Muscle of leg (tissue), 11 donors: Measurements from ENCODE around the gene ACTN1. TPM values are rescaled to one million over a fixed set of nuclear protein-coding genes. Genes with fewer than 3 reads are reported as not detected.

Experiments
- DNase-seq: peaks from one replicate; pipeline ENCODE4 v3.0.0; 2013
- H3K27ac ChIP-seq: one replicate; pipeline ENCODE4 v1.5.1; 2013; ENCODE audit warnings: mild to moderate bottlenecking, low read length, control low read depth
- H3K27me3 ChIP-seq: one replicate; pipeline ENCODE4 v1.6.1; 2013; ENCODE audit warnings: low read length; ENCODE audit not compliant: control insufficient read depth, insufficient read depth
- H3K36me3 ChIP-seq: one replicate; pipeline ENCODE4 v1.6.1; 2013; ENCODE audit warnings: low read length; ENCODE audit not compliant: control insufficient read depth, insufficient read depth
- H3K4me1 ChIP-seq: one replicate; pipeline ENCODE4 v1.6.1; 2013; ENCODE audit warnings: low read length; ENCODE audit not compliant: control insufficient read depth, insufficient read depth
- H3K4me3 ChIP-seq: one replicate; pipeline ENCODE4 v1.5.1; 2013; ENCODE audit warnings: low read length, control low read depth
- H3K9me3 ChIP-seq: replicated peaks from 2 replicates; pipeline ENCODE4 v1.6.1; 2013; ENCODE audit warnings: low read depth, low read length; ENCODE audit not compliant: control insufficient read depth
- WGBS: methylation state at CpG from one replicate; pipeline ENCODE4 v1.1.5; 2013; ENCODE audit warnings: missing lambda C conversion rate; ENCODE audit not compliant: insufficient coverage; 5-methylcytosine and 5-hydroxymethylcytosine counted together
- polyA plus RNA-seq, 8 donors: library from polyadenylated mRNA; unstranded; fragments of 120-200 nt; gene quantifications; one replicate each; pipeline versions ENCODE4 v1.2.1 to v1.2.3, GENCODE V29; 2013; ENCODE audit warnings: inconsistent platforms in 1 of 8, low replicate concordance in 1 of 8; ENCODE audit not compliant: insufficient read length in 8 of 8, insufficient read depth in 1 of 8
- total RNA-seq: library from RNA; stranded (reverse); fragments of 120-200 nt; gene quantifications from one replicate; pipeline ENCODE4 v1.2.4, GENCODE V29; 2013

ACTN1 gene
- total and polyA plus RNA-seq, 9 donors: 30.3 to 58.5 (median 48.5) TPM

DNA sequence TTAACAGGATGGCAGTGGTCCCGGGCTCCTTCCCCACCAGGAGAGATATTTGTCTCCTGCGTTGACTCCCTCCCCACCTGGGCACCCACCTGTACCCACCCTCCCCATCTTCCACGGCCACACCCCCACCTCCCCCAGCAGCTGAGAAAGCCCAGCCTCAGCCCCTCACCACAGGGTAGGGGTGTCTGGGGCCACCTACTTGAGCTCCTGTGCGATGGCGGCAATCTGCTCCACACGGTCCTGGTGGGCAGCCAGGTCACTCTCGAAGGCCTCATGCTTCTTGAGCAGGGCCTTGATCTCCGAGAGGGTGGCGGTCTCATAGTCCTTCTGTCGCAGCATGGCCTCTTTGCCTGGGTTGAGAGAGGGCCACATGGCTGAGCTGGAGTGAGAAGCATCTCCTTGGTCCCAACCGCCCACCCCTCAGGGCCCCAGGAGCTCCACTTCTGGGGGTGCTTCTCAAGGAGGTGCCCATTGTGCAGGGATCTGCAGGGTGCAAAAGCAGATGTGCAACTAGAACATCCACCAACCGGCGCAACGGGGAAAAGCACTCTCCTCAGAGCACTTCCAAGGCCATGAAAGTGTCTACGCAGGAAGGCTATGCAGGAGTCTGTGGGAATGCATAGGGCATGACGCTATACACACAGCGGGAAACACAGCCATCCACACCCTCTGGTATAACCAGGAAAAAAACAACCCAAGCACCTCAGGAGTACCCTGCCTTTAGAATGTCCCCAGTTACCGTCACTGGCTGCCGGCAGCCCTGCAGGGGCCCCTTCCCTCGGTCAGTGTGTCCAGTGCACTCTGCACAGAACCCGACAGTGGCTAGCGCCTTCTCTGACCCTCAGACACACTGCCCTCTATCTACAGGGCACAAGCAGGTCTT lies 93.6 kb downstream of the ACTN1 start:
- no peak for DNase-seq
- WGBS: 96% methylated on average over 15 of the region's 22 CpGs
- Histone ChIP-seq H3K9me3 (no peaks in the 10 kb centered on the region), H3K4me3 (no peak overlapping the region), H3K36me3 (peaks cover 50% of the 10 kb centered on the region), H3K27ac (no peak overlapping the region), H3K4me1 (no peaks in the 10 kb centered on the region), H3K27me3 (no peaks in the 10 kb centered on the region)

GRCh38 chr14:68884031-68885030 lies 94.8 kb downstream of the ACTN1 start:
- Histone ChIP-seq H3K4me3 (no peak overlapping the region), H3K27me3 (no peaks in the 10 kb centered on the region), H3K4me1 (no peaks in the 10 kb centered on the region), H3K9me3 (no peaks in the 10 kb centered on the region), H3K27ac (no peak overlapping the region), H3K36me3 (peaks cover 55% of the 10 kb centered on the region)
- 89% methylated on average over 5 of the region's 10 CpGs for WGBS
- peak; percentile 49 for DNase-seq

GRCh38 chr14:68882235-68882634 lies 96.9 kb downstream of the ACTN1 start:
- WGBS: 87% methylated on average over 9 of the region's 10 CpGs
- Histone ChIP-seq H3K27me3 (no peaks in the 10 kb centered on the region), H3K9me3 (no peaks in the 10 kb centered on the region), H3K27ac (no peak overlapping the region), H3K36me3 (peaks cover 61% of the 10 kb centered on the region), H3K4me3 (no peak overlapping the region), H3K4me1 (no peaks in the 10 kb centered on the region)
- DNase-seq: no peak

- Histone ChIP-seq H3K27me3 (no peaks in the 10 kb centered on the region), H3K27ac (no peak overlapping the region), H3K9me3 (no peaks in the 10 kb centered on the region), H3K4me1 (no peaks in the 10 kb centered on the region), H3K36me3 (peaks cover 69% of the 10 kb centered on the region), H3K4me3 (no peak overlapping the region)
- no peak for DNase-seq
- WGBS: 95% methylated on average over 2 of the region's 2 CpGs
These were observed 97.7 kb downstream of the ACTN1 start for GRCh38 chr14:68881396-68881795.

GRCh38 chr14:68880581-68881105 lies 98.5 kb downstream of the ACTN1 start:
- H3K36me3 ChIP-seq: peaks cover 69% of the 10 kb centered on the region
- H3K4me3 ChIP-seq: no peak overlapping the region
- H3K27me3 ChIP-seq: no peaks in the 10 kb centered on the region
- no peaks in the 10 kb centered on the region for H3K4me1 ChIP-seq
- H3K9me3 ChIP-seq: no peaks in the 10 kb centered on the region
- H3K27ac ChIP-seq: no peak overlapping the region
- no peak for DNase-seq
- 90% methylated on average over 6 of the region's 9 CpGs for WGBS

DNA sequence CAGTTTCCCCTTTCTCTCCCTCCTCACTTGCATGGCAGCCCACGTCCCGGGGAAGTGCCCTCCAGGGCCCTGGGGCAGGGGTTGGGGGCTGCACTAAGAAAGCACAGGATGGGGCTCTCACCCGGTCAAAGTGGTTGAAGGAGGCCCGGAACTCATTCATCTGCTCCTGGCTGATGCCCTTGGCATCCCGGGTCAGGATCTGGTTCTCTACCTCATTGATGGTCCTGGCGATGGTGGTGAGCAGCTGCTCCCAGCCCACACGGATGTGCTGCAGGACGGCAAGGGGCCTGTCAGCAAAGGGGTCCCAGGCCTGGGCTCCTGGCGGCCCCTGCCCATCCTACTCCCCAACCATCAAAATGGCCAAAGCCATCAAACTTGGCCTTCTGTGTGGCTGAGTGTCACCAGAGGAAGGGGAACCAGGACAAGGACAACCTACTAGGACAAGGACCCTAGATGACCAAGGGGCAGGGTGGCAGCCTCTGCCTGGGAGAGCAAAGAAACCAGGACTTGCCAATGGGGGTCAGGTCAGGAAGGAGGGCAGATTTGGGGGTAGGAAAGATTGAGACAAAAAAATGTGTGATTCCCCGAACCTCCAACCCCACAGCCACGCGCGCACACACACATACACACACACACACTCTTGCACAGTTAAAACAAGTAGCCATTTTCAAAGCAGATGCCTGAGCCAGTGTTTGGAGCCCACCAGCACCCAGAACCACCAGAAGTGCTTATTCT lies 99.1 kb downstream of the ACTN1 start:
- peaks cover 67% of the 10 kb centered on the region for H3K36me3 ChIP-seq
- no peaks in the 10 kb centered on the region for H3K4me1 ChIP-seq
- H3K27me3 ChIP-seq: no peaks in the 10 kb centered on the region
- no peak for DNase-seq
- H3K4me3 ChIP-seq: no peak overlapping the region
- H3K9me3 ChIP-seq: no peaks in the 10 kb centered on the region
- 99% methylated on average over 6 of the region's 13 CpGs for WGBS
- H3K27ac ChIP-seq: no peak overlapping the region

GRCh38 chr14:68879321-68879781 lies 99.8 kb downstream of the ACTN1 start:
- H3K4me1 ChIP-seq: no peaks in the 10 kb centered on the region
- no peaks in the 10 kb centered on the region for H3K27me3 ChIP-seq
- no peaks in the 10 kb centered on the region for H3K9me3 ChIP-seq
- H3K36me3 ChIP-seq: peaks cover 71% of the 10 kb centered on the region
- H3K4me3 ChIP-seq: no peak overlapping the region
- 95% methylated on average over 4 of the region's 7 CpGs for WGBS
- no peak overlapping the region for H3K27ac ChIP-seq
- DNase-seq: no peak

GRCh38 chr14:68878908-68879307 lies 100.2 kb downstream of the ACTN1 start:
- DNase-seq: no peak
- peaks cover 71% of the 10 kb centered on the region for H3K36me3 ChIP-seq
- 88% methylated on average over 6 of the region's 20 CpGs for WGBS
- H3K27ac ChIP-seq: no peak overlapping the region
- no peaks in the 10 kb centered on the region for H3K27me3 ChIP-seq
- no peak overlapping the region for H3K4me3 ChIP-seq
- no peaks in the 10 kb centered on the region for H3K9me3 ChIP-seq
- H3K4me1 ChIP-seq: no peaks in the 10 kb centered on the region

DNA sequence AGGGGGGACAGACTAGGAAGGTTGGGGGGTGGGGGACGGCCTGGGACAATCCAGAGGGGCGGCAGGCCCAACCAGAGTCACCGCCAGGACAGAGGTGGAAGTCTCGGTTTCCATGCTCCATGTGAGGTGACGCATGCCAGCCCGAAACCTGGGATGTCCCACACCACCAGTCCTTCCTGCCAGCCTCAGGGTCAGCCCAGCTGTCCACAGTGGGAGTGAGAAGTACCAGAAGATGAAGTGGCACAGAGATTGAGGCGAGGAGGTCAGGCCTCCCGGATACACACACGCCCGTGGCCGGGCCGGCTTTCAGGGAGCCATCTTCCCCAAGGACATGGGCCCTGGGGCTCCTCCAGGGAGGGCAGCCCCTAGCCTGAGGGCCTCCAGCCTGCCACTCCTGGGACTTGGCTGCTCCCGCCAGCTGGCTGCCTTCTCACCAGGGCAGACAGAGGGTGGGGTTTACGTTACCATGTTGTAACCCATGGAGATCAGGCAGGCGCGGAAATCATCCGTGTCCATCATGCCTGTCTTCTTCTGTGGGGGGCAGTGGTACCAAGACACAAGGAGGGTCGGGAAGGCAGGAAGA lies 101.0 kb downstream of the ACTN1 start:
- Histone ChIP-seq H3K27ac (no peak overlapping the region), H3K4me1 (no peaks in the 10 kb centered on the region), H3K27me3 (no peaks in the 10 kb centered on the region), H3K4me3 (no peak overlapping the region), H3K36me3 (peaks cover 74% of the 10 kb centered on the region), H3K9me3 (no peaks in the 10 kb centered on the region)
- no peak for DNase-seq
- WGBS: 90% methylated on average over 18 of the region's 18 CpGs
